ENCODE data around the gene GPR89A. TPM values are rescaled to one million over a fixed set of nuclear protein-coding genes. Genes with fewer than 3 reads are reported as not detected.
"Not testable (repeated sequence)": the region's sequence is repeated elsewhere in the genome, so short reads cannot be mapped to it uniquely, and the experiment has no call there.

GPR89A gene
- polyA plus RNA-seq (ENCODE audit: insufficient read length in 3 of 3): 10 to 100 TPM; 40.0 to 48.6 (median 47.8) TPM
- long read RNA-seq, donor 1, partial matches to known transcripts: 0 of 3 reads
- long read RNA-seq, donor 1, other reads (novel, unspliced or antisense): 0 of 3 reads
- long read RNA-seq, donor 2, transcript GPR89A-201 (14 exons, 2,120 nt): major isoform, 6 of 59 reads
- long read RNA-seq, donor 2, partial matches to known transcripts: 21 of 59 reads
- long read RNA-seq, donor 2, other reads (novel, unspliced or antisense): 31 of 59 reads
- long read RNA-seq, donor 3, transcript GPR89A-201 (14 exons, 2,120 nt): major isoform, 8 of 9 reads
- long read RNA-seq, donor 3, partial matches to known transcripts: 0 of 9 reads
- long read RNA-seq, donor 3, other reads (novel, unspliced or antisense): 0 of 9 reads
- long read RNA-seq, donor 4, transcript GPR89A-201 (14 exons, 2,120 nt): major isoform, 7 of 264 reads
- long read RNA-seq, donor 4, partial matches to known transcripts: 204 of 264 reads
- long read RNA-seq, donor 4, other reads (novel, unspliced or antisense): 51 of 264 reads
- long read RNA-seq, donor 5: 0 reads
- long read RNA-seq, donor 6, partial matches to known transcripts: 0 of 3 reads
- long read RNA-seq, donor 6, other reads (novel, unspliced or antisense): 0 of 3 reads
- long read RNA-seq, donor 7, transcript GPR89A-201 (14 exons, 2,120 nt): major isoform, 9 of 9 reads
- long read RNA-seq, donor 7, partial matches to known transcripts: 0 of 9 reads
- long read RNA-seq, donor 7, other reads (novel, unspliced or antisense): 0 of 9 reads
- long read RNA-seq, donor 8, transcript GPR89A-201 (14 exons, 2,120 nt): major isoform, 13 of 27 reads
- long read RNA-seq, donor 8, partial matches to known transcripts: 12 of 27 reads
- long read RNA-seq, donor 8, other reads (novel, unspliced or antisense): 0 of 27 reads
- long read RNA-seq, donor 9, transcript GPR89A-201 (14 exons, 2,120 nt): major isoform, 7 of 8 reads
- long read RNA-seq, donor 9, partial matches to known transcripts: 0 of 8 reads
- long read RNA-seq, donor 9, other reads (novel, unspliced or antisense): 0 of 8 reads
- long read RNA-seq, donor 10, partial matches to known transcripts: 0 of 6 reads
- long read RNA-seq, donor 10, other reads (novel, unspliced or antisense): 0 of 6 reads
- long read RNA-seq, donor 11, partial matches to known transcripts: 0 of 2 reads
- long read RNA-seq, donor 11, other reads (novel, unspliced or antisense): 0 of 2 reads
- long read RNA-seq, donor 12, partial matches to known transcripts: 0 of 2 reads
- long read RNA-seq, donor 12, other reads (novel, unspliced or antisense): 0 of 2 reads
- long read RNA-seq, donor 13, transcript GPR89A-201 (14 exons, 2,120 nt): major isoform, 8 of 34 reads
- long read RNA-seq, donor 13, partial matches to known transcripts: 24 of 34 reads
- long read RNA-seq, donor 13, other reads (novel, unspliced or antisense): 0 of 34 reads
- long read RNA-seq, donor 14, transcript GPR89A-201 (14 exons, 2,120 nt): major isoform, 8 of 10 reads
- long read RNA-seq, donor 14, partial matches to known transcripts: 0 of 10 reads
- long read RNA-seq, donor 14, other reads (novel, unspliced or antisense): 0 of 10 reads
- long read RNA-seq, donor 15, partial matches to known transcripts: 0 of 4 reads
- long read RNA-seq, donor 15, other reads (novel, unspliced or antisense): 0 of 4 reads
- long read RNA-seq, donor 16, transcript GPR89A-201 (14 exons, 2,120 nt): major isoform, 22 of 25 reads
- long read RNA-seq, donor 16, partial matches to known transcripts: 0 of 25 reads
- long read RNA-seq, donor 16, other reads (novel, unspliced or antisense): 0 of 25 reads

GRCh38 chr1:145607833-145608733 lies at the start of gene GPR89A:
Gene GPR89A, plus strand, starts transcription at chr1:145607988. Its CDS starts 146 bp downstream, at chr1:145608134.
- DNase-seq (ENCODE audit: extremely low read depth in 1 of 11, low read depth in 9 of 11, low spot score in 4 of 11): peak; percentile 68 to 92 (median 87)

- DNase-seq (ENCODE audit: extremely low read depth in 1 of 11, low read depth in 9 of 11, low spot score in 4 of 11): not testable (repeated sequence)
These were observed 21.0 kb upstream of the GPR89A start for GRCh38 chr1:145586820-145587219.

- DNase-seq (ENCODE audit: extremely low read depth in 1 of 11, low read depth in 9 of 11, low spot score in 4 of 11): not testable (repeated sequence)
These were observed 17.0 kb upstream of the GPR89A start for GRCh38 chr1:145590806-145591205.

- not testable (repeated sequence) for DNase-seq (ENCODE audit: extremely low read depth in 1 of 11, low read depth in 9 of 11, low spot score in 4 of 11)
These were observed 15.4 kb upstream of the GPR89A start for GRCh38 chr1:145592347-145592746.

GRCh38 chr1:145595421-145595820 lies 12.4 kb upstream of the GPR89A start:
- not testable (repeated sequence) for DNase-seq (ENCODE audit: extremely low read depth in 1 of 11, low read depth in 9 of 11, low spot score in 4 of 11)

- DNase-seq (ENCODE audit: extremely low read depth in 1 of 11, low read depth in 9 of 11, low spot score in 4 of 11): not testable (repeated sequence)
These were observed 11.6 kb upstream of the GPR89A start for GRCh38 chr1:145596236-145596635.

GRCh38 chr1:145599426-145599825 lies 8.4 kb upstream of the GPR89A start:
- not testable (repeated sequence) for DNase-seq (ENCODE audit: extremely low read depth in 1 of 11, low read depth in 9 of 11, low spot score in 4 of 11)

- no peak for DNase-seq (ENCODE audit: extremely low read depth in 1 of 11, low read depth in 9 of 11, low spot score in 4 of 11)
These were observed 6.2 kb upstream of the GPR89A start for GRCh38 chr1:145601593-145601992.

- DNase-seq (ENCODE audit: extremely low read depth in 1 of 11, low read depth in 9 of 11, low spot score in 4 of 11): not testable (repeated sequence)
These were observed 948 bp upstream of the GPR89A start for GRCh38 chr1:145606840-145607239.

- not testable (repeated sequence) for DNase-seq (ENCODE audit: extremely low read depth in 1 of 11, low read depth in 9 of 11, low spot score in 4 of 11)
These were observed 499 bp upstream of the GPR89A start for GRCh38 chr1:145607289-145607688.

GRCh38 chr1:145610744-145611143 lies 3.0 kb downstream of the GPR89A start:
- DNase-seq (ENCODE audit: extremely low read depth in 1 of 11, low read depth in 9 of 11, low spot score in 4 of 11): not testable (repeated sequence)

GRCh38 chr1:145620073-145620472 lies 12.3 kb downstream of the GPR89A start:
- not testable (repeated sequence) for DNase-seq (ENCODE audit: extremely low read depth in 1 of 11, low read depth in 9 of 11, low spot score in 4 of 11)

GRCh38 chr1:145622177-145622576 lies 14.4 kb downstream of the GPR89A start:
- DNase-seq (ENCODE audit: extremely low read depth in 1 of 11, low read depth in 9 of 11, low spot score in 4 of 11): not testable (repeated sequence)

GRCh38 chr1:145636237-145636636 lies 28.4 kb downstream of the GPR89A start:
- not testable (repeated sequence) for DNase-seq (ENCODE audit: extremely low read depth in 1 of 11, low read depth in 9 of 11, low spot score in 4 of 11)

GRCh38 chr1:145641886-145642285 lies 34.1 kb downstream of the GPR89A start:
- not testable (repeated sequence) for DNase-seq (ENCODE audit: extremely low read depth in 1 of 11, low read depth in 9 of 11, low spot score in 4 of 11)

- DNase-seq (ENCODE audit: extremely low read depth in 1 of 11, low read depth in 9 of 11, low spot score in 4 of 11): not testable (repeated sequence)
These were observed 36.2 kb downstream of the GPR89A start for GRCh38 chr1:145643990-145644389.
